H1 (cell line): Measurements from ENCODE around the gene ZNF598. TPM values are rescaled to one million over a fixed set of nuclear protein-coding genes. Genes with fewer than 3 reads are reported as not detected.

Experiments
- ATF3 ChIP-seq: IDR thresholded peaks from 2 replicates; pipeline ENCODE4 v1.6.1; 2011; ENCODE audit warnings: low read depth, mild to moderate bottlenecking, low read length; ENCODE audit not compliant: insufficient read depth
- EZH2 ChIP-seq: fragments of 200-600 bp; sonication (generic); IDR thresholded peaks from 2 replicates; pipeline ENCODE4 v1.7.1; 2012; ENCODE audit warnings: low read depth, mild to moderate bottlenecking, moderate library complexity, low read length, inconsistent platforms; ENCODE audit not compliant: severe bottlenecking
- GABPA ChIP-seq: IDR thresholded peaks from 2 replicates; pipeline ENCODE4 v1.6.1; 2011; ENCODE audit warnings: mild to moderate bottlenecking, low read length, moderate library complexity, borderline replicate concordance; ENCODE audit not compliant: insufficient read depth
- RAD21 ChIP-seq, 2 experiments: IDR thresholded peaks in 1 of 2; conservative IDR thresholded peaks in 1 of 2; 2 replicates each; pipeline ENCODE4 v1.6.1; 2011; ENCODE audit warnings: low read depth in 2 of 2, low read length in 2 of 2, improper control_type of control experiment in 1 of 2, inconsistent platforms in 1 of 2, mild to moderate bottlenecking in 1 of 2, moderate library complexity in 1 of 2
- SRF ChIP-seq: IDR thresholded peaks from 2 replicates; pipeline ENCODE4 v1.6.1; 2011; ENCODE audit warnings: mild to moderate bottlenecking, low read depth, low read length, moderate library complexity
- polyA plus RNA-seq, 7 experiments: library from polyadenylated mRNA; depleted of rRNA in 3 of 7; stranded (reverse) in 5 of 7; unstranded in 2 of 7; fragments of >200 nt in 5 of 7; fragments of 200-250 nt in 2 of 7; gene quantifications; 1 replicate in 5 of 7; 2 replicates in 1 of 7; 4 replicates in 1 of 7; pipeline versions ENCODE4 v1.2.1 to v1.2.3, GENCODE V29; 2011 to 2013; ENCODE audit warnings: missing spikeins in 2 of 7, mixed read lengths in 2 of 7
- total RNA-seq: library from RNA; stranded (reverse); fragmentation: NEBNext Ultra II Directional; extraction: Animal tissue kit (Norgen Biotek cat#: 25700); gene quantifications from 2 replicates; pipeline ENCODE4 v1.2.1, GENCODE V29; 2021

The ZNF598 gene
- total and polyA plus RNA-seq, 2 of the 8 experiments (the other 6 are each of a cell fraction or from before 2014, with no cell fraction given), result 29.3 to 47.6 TPM

- TF ChIP-seq EZH2, result no peak
- no peak; a peak in 1 of 4 replicates for TF ChIP-seq RAD21 (IDR thresholded peaks at IDR 0.05 in 1 of 2, conservative IDR thresholded peaks at IDR 0.05 in 1 of 2; ENCODE audit: low read depth in 2 of 2, low read length in 2 of 2)
- peak; percentile 96 for TF ChIP-seq GABPA
- peak; percentile 98 for TF ChIP-seq ATF3
- TF ChIP-seq SRF, result no peak
- TF ChIP-seq, all 59 proteins: peak for 21
These were observed 37.9 kb upstream of the ZNF598 start, which contains the start of the genes NTHL1 and TSC2 (continued) for GRCh38 chr16:2047330-2048115.
